Neural progenitor cell (in vitro differentiated cells): ENCODE data around the gene CYP3A7. TPM values are rescaled to one million over a fixed set of nuclear protein-coding genes. Genes with fewer than 3 reads are reported as not detected.

Experiments used
- DNase-seq: peaks from one replicate; pipeline ENCODE4 v3.0.0-alpha.2; 2016; ENCODE audit warnings: low spot score
- H2AFZ ChIP-seq: fragments of 200-600 bp; sonication (generic); replicated peaks from 2 replicates; pipeline ENCODE4 v1.6.1; 2016; ENCODE audit warnings: antibody characterized with exemption
- H3F3A ChIP-seq: fragments of 200-600 bp; sonication (generic); 2 replicates; pipeline ENCODE4 v1.6.1; 2016; ENCODE audit warnings: antibody characterized with exemption, low read depth
- H3K27ac ChIP-seq: fragments of 200-600 bp; sonication (generic); 2 replicates; pipeline ENCODE4 v1.5.1; 2016; ENCODE audit warnings: mild to moderate bottlenecking
- H3K27me3 ChIP-seq: fragments of 200-600 bp; sonication (generic); 2 replicates; pipeline ENCODE4 v1.6.1; 2016; ENCODE audit warnings: mild to moderate bottlenecking, moderate library complexity
- H3K36me3 ChIP-seq: fragments of 200-600 bp; sonication (generic); 2 replicates; pipeline ENCODE4 v1.5.1; 2016
- H3K4me1 ChIP-seq: fragments of 200-600 bp; sonication (generic); 2 replicates; pipeline ENCODE4 v1.6.1; 2016; ENCODE audit warnings: mixed run types
- H3K4me2 ChIP-seq: fragments of 200-600 bp; sonication (generic); 2 replicates; pipeline ENCODE4 v1.6.1; 2016
- H3K4me3 ChIP-seq: fragments of 200-600 bp; sonication (generic); 2 replicates; pipeline ENCODE4 v1.5.1; 2016
- H3K79me2 ChIP-seq: fragments of 200-600 bp; sonication (generic); 2 replicates; pipeline ENCODE4 v1.6.1; 2016; ENCODE audit warnings: low read depth
- H3K9ac ChIP-seq: fragments of 200-600 bp; sonication (generic); 2 replicates; pipeline ENCODE4 v1.6.1; 2016
- H3K9me3 ChIP-seq: fragments of 200-600 bp; sonication (generic); 2 replicates; pipeline ENCODE4 v1.5.1; 2016; ENCODE audit warnings: low read depth
- H4K20me1 ChIP-seq: fragments of 200-600 bp; sonication (generic); 2 replicates; pipeline ENCODE4 v1.6.1; 2016; ENCODE audit warnings: low read depth
- H3K27ac Mint-ChIP-seq: 3 replicates; pipeline ENCODE4 v1.8.0; 2021; ENCODE audit warnings: mixed read lengths
- H3K27me3 Mint-ChIP-seq: 2 replicates; pipeline ENCODE4 v1.8.0; 2022; ENCODE audit warnings: low read depth, mild to moderate bottlenecking, inconsistent platforms, moderate library complexity, mixed read lengths; ENCODE audit not compliant: insufficient read depth
- H3K36me3 Mint-ChIP-seq: 3 replicates; pipeline ENCODE4 v1.8.0; 2021; ENCODE audit warnings: mixed read lengths
- H3K4me1 Mint-ChIP-seq: 3 replicates; pipeline ENCODE4 v1.8.0; 2021; ENCODE audit warnings: mixed read lengths
- H3K4me3 Mint-ChIP-seq: 3 replicates; pipeline ENCODE4 v1.8.0; 2021; ENCODE audit warnings: mild to moderate bottlenecking, moderate library complexity, mixed read lengths
- H3K9me3 Mint-ChIP-seq: 3 replicates; pipeline ENCODE4 v1.8.0; 2020; ENCODE audit warnings: mixed read lengths
- EZH2 ChIP-seq: fragments of 200-600 bp; sonication (generic); IDR thresholded peaks from 2 replicates; pipeline ENCODE4 v1.6.1; 2017; ENCODE audit warnings: antibody characterized with exemption, mild to moderate bottlenecking, moderate library complexity
- EZH2phosphoT487 ChIP-seq: fragments of 200-600 bp; sonication (generic); IDR thresholded peaks from 2 replicates; pipeline ENCODE4 v1.6.1; 2017; ENCODE audit warnings: antibody characterized with exemption
- total RNA-seq: library from RNA; depleted of rRNA; stranded (reverse); fragments of >200 nt; gene quantifications from 2 replicates; pipeline ENCODE4 v1.2.3, GENCODE V29; 2015; ENCODE audit warnings: low replicate concordance
- TF ChIP-seq, protein P1 (sequence below): fragments of 200-600 bp; sonication (generic); IDR thresholded peaks from 2 replicates; pipeline ENCODE4 v1.5.1; 2017; ENCODE audit warnings: antibody characterized with exemption, mild to moderate bottlenecking

The CYP3A7 gene
- total RNA-seq, 1 donor from 2014 or later: not detected

DNA sequence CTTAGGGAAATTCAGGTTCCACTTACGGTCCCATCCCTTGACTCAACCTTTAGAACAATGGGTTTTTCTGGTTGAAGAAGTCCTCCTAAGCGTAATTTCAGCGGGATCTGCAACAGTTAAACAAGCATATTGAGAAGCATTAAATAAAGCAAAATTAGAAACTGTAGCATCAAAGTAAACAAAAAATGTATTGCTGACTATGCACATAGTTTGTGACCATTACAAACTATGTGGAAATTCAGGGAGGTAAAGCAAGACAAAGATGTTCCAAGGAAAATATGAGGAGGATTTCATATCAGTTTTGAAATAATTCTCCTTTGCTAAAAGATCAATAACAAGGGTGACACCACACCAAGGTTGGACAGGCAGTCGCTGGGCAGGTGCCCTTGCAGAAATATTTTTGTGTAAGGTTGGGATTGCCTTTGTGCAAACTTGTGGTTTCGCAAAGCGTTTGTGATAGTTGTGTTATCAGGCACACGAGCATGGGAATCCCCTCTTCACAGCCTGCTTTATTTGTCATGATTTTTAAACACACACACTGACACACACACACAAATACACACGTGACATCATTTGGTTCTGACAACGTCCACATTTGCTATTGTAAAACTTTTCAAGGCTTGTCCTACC lies 49.8 kb downstream of the CYP3A7 start:
- no peaks in the 10 kb centered on the region for H4K20me1 ChIP-seq
- no peak overlapping the region for H3K4me3 Mint-ChIP-seq
- DNase-seq: no peak
- H3K4me2 ChIP-seq: no peak overlapping the region
- peaks cover 12% of the 10 kb centered on the region for H3K9me3 Mint-ChIP-seq
- no peak overlapping the region for H3K9ac ChIP-seq
- peaks cover 3% of the 10 kb centered on the region for H3K27me3 Mint-ChIP-seq
- H3F3A ChIP-seq: no peaks in the 10 kb centered on the region
- TF ChIP-seq, protein P1, sequence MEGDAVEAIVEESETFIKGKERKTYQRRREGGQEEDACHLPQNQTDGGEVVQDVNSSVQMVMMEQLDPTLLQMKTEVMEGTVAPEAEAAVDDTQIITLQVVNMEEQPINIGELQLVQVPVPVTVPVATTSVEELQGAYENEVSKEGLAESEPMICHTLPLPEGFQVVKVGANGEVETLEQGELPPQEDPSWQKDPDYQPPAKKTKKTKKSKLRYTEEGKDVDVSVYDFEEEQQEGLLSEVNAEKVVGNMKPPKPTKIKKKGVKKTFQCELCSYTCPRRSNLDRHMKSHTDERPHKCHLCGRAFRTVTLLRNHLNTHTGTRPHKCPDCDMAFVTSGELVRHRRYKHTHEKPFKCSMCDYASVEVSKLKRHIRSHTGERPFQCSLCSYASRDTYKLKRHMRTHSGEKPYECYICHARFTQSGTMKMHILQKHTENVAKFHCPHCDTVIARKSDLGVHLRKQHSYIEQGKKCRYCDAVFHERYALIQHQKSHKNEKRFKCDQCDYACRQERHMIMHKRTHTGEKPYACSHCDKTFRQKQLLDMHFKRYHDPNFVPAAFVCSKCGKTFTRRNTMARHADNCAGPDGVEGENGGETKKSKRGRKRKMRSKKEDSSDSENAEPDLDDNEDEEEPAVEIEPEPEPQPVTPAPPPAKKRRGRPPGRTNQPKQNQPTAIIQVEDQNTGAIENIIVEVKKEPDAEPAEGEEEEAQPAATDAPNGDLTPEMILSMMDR: no peak
- TF ChIP-seq EZH2 (no peak), EZH2phosphoT487 (no peak)
- no peak overlapping the region for H3K27ac ChIP-seq
- H2AFZ ChIP-seq: no peak overlapping the region
- no peak overlapping the region for H3K27ac Mint-ChIP-seq
- H3K4me3 ChIP-seq: no peak overlapping the region
- H3K36me3 Mint-ChIP-seq: no peaks in the 10 kb centered on the region
- no peaks in the 10 kb centered on the region for H3K9me3 ChIP-seq
- no peaks in the 10 kb centered on the region for H3K4me1 ChIP-seq
- no peaks in the 10 kb centered on the region for H3K4me1 Mint-ChIP-seq
- H3K36me3 ChIP-seq: no peaks in the 10 kb centered on the region
- no peaks in the 10 kb centered on the region for H3K27me3 ChIP-seq
- H3K79me2 ChIP-seq: no peaks in the 10 kb centered on the region

DNA sequence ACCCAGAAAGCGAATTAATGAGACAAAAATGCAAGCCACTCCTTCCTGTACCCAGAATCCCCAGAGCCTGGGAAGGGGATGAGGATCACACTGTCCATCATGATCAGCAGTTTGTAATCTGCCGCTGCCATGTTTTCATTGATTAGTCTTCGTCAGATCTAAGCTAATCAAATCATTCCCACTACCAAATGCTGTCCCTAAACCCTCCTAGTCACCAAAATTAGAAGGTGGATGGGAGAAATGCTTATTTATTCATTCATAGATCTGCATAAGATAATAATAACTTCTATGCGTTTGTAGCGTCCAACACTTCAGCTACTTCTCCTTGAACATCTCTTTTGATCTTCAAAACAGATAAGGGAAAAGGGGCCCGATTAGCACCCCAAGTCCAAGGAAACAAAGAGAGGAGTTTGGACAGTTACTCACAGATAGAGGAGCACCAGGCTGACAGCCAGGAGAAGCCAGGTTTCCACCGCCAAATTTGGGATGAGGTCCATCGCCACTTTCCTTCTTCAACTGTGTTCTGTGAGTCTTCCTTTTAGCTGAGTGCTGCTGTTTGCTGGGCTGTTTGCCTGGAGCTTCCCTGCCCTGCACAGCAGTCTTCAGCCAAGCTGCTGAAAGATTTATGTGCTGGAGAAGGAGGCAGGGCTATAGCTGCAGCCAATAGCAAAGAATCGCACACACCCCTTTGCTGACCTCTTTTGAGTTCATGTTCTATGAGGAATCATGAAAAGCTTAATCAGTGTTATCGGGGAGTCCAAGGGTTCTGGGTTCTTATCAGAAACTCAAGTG lies 55.4 kb downstream of the CYP3A7 start, which contains the start of gene CYP3A5:
Gene CYP3A5, minus strand, starts transcription at position 597 of the 792 bp plus-strand sequence. Its CDS starts 100 bp downstream, at position 497.
- no peak for DNase-seq
- TF ChIP-seq, protein P1: no peak
- TF ChIP-seq EZH2phosphoT487: no peak
- no peak for TF ChIP-seq EZH2
- Histone ChIP-seq H3K27ac (no peak within 1 kb of the TSS), H3K4me2 (no peak within 1 kb of the TSS), H3K27me3 (no peaks in the 10 kb centered on the region), H3K36me3 (no peaks in the 10 kb centered on the region), H2AFZ (no peak within 1 kb of the TSS), H3F3A (no peaks in the 10 kb centered on the region), H4K20me1 (no peaks in the 10 kb centered on the region), H3K9ac (no peak within 1 kb of the TSS), H3K4me3 (no peak within 1 kb of the TSS), H3K4me1 (no peaks in the 10 kb centered on the region), H3K79me2 (no peaks in the 10 kb centered on the region), H3K9me3 (no peaks in the 10 kb centered on the region)
- Mint-ChIP-seq H3K36me3 (no peaks in the 10 kb centered on the region), H3K4me3 (no peak within 1 kb of the TSS), H3K9me3 (peaks cover 8% of the 10 kb centered on the region), H3K4me1 (peaks cover 3% of the 10 kb centered on the region), H3K27me3 (peaks cover 3% of the 10 kb centered on the region), H3K27ac (no peak within 1 kb of the TSS)

DNA sequence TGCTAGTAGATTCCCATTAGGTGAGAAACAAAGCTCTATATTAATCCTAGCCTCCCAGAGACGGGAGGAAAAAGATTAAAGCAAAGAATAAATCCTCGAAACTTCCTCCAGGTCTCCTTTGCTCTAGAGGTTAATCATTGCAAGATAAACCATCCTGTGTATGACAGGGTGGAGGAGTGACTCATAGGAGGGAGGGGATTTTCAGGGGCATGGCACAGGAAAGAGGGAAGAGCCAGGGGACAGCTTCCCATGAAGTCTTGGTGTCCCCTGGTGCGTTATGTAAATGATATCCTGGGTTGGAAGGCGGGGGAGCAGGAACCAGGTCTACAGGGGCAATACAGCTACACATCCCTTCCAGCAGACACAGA lies 56.0 kb downstream of the CYP3A7 start:
- Histone ChIP-seq H4K20me1 (no peaks in the 10 kb centered on the region), H3K4me2 (no peak overlapping the region), H3K27me3 (no peaks in the 10 kb centered on the region), H3K4me1 (no peaks in the 10 kb centered on the region), H3K9me3 (no peaks in the 10 kb centered on the region), H3K27ac (no peak overlapping the region), H3K36me3 (no peaks in the 10 kb centered on the region), H3F3A (no peaks in the 10 kb centered on the region), H3K9ac (no peak overlapping the region), H2AFZ (no peak overlapping the region), H3K79me2 (no peaks in the 10 kb centered on the region), H3K4me3 (no peak overlapping the region)
- Mint-ChIP-seq H3K27me3 (peaks cover 3% of the 10 kb centered on the region), H3K4me1 (peaks cover 3% of the 10 kb centered on the region), H3K36me3 (no peaks in the 10 kb centered on the region), H3K4me3 (no peak overlapping the region), H3K27ac (no peak overlapping the region), H3K9me3 (peaks cover 8% of the 10 kb centered on the region)
- no peak for TF ChIP-seq EZH2phosphoT487
- no peak for TF ChIP-seq EZH2
- TF ChIP-seq, protein P1: no peak
- DNase-seq: no peak
